Psoas muscle (tissue), 8 donors: ENCODE results near the gene TMEM8B. TPM values are rescaled to one million over a fixed set of nuclear protein-coding genes. Genes with fewer than 3 reads are reported as not detected.

Experiments used
- ATAC-seq, 4 donors: fragments of 200-7000 bp; cut with Tn5 transposase; one replicate each; pipeline ENCODE4 v1.9.1; 2020; ENCODE audit warnings: moderate library complexity in 3 of 4, mild to moderate bottlenecking in 2 of 4
- DNase-seq, 2 donors: peaks; one replicate each; pipeline ENCODE4 v3.0.0-alpha.2; 2020
- H3K27ac ChIP-seq: fragments of 200-600 bp; one replicate; pipeline ENCODE4 v1.8.0; 2022
- H3K27me3 ChIP-seq, 3 donors: fragments of 200-600 bp in 1 of 3; one replicate each; pipeline versions ENCODE4 v1.6.1 to v1.8.0; 2013 to 2022; ENCODE audit warnings: low read length in 2 of 3, mild to moderate bottlenecking in 2 of 3, moderate library complexity in 1 of 3; ENCODE audit not compliant: insufficient read depth in 3 of 3
- H3K36me3 ChIP-seq, 2 donors: fragments of 200-600 bp in 1 of 2; one replicate each; pipeline versions ENCODE4 v1.6.1 to v1.8.0; 2013 to 2022; ENCODE audit warnings: low read depth in 1 of 2, mild to moderate bottlenecking in 1 of 2, moderate library complexity in 1 of 2; ENCODE audit not compliant: insufficient read depth in 1 of 2
- H3K4me1 ChIP-seq: fragments of 200-600 bp; one replicate; pipeline ENCODE4 v1.8.0; 2022
- H3K4me3 ChIP-seq: fragments of 200-600 bp; one replicate; pipeline ENCODE4 v1.8.0; 2022; ENCODE audit warnings: mild to moderate bottlenecking
- H3K9me3 ChIP-seq: fragments of 200-600 bp; one replicate; pipeline ENCODE4 v1.8.0; 2022
- CTCF ChIP-seq: fragments of 200-600 bp; IDR thresholded peaks from one replicate; pipeline ENCODE4 v1.8.0; 2022; ENCODE audit warnings: antibody characterized with exemption
- WGBS, 3 donors: extraction: QIAGEN DNeasy Blood & Tissue Kit; methylation state at CpG; one replicate each; pipeline versions ENCODE4 v1.1.6 to v1.1.7; 2013; 5-methylcytosine and 5-hydroxymethylcytosine counted together
- intact Hi-C, 2 donors: fragments of 100-400 bp; cut with DNase I; formaldehyde crosslinking; loops; one replicate each; pipeline versions ENCODE4 v1.11.0 to v1.14.2; 2022
- polyA plus RNA-seq, 3 donors: library from polyadenylated mRNA; stranded (reverse); fragments of 200-250 nt; gene quantifications; one replicate each; pipeline ENCODE4 v1.2.3, GENCODE V29; 2013
- total RNA-seq, 4 donors: library from RNA; stranded (reverse); fragmentation: NEBNext Ultra II Directional in 2 of 4; extraction: Animal tissue kit (Norgen Biotek cat#: 25700) in 2 of 4; gene quantifications; one replicate each; pipeline versions ENCODE4 v1.2.1 to v1.2.4, GENCODE V29; 2021 to 2023
- donor health status: healthy with polysubstance abuse.
- donor health status: DM: no; HTN: no; CAD: no; lungs with moderate emphysema.
- donor health status: Bipolar disorder and iron deficiency.
- donor health status: healthy.
- donor health status: DM: yes; HTN: yes; CAD: no.
- donor health status: DM: no; HTN: no; CAD: no.
- donor health status: DM: no; HTN: no; CAD: no.
- donor health status: DM: yes; HTN: yes; CAD: no.

The TMEM8B gene
- total and polyA plus RNA-seq, 7 donors = 2.8 to 18.5 (median 8.9) TPM

GRCh38 chr9:35827486-35827885 lies 1.5 kb upstream of the TMEM8B start:
- no peak for ATAC-seq
- no peak for DNase-seq
- Histone ChIP-seq H3K36me3 (no peaks in the 10 kb centered on the region), H3K27ac (no peak overlapping the region), H3K4me1 (peaks cover 26% of the 10 kb centered on the region), H3K4me3 (no peak overlapping the region), H3K9me3 (no peaks in the 10 kb centered on the region), H3K27me3 (no peaks in the 10 kb centered on the region)
- TF ChIP-seq CTCF = no peak
- intact Hi-C loops = loop anchor here (2.0 kb wide), 1 partner anchor 55 kb away; no protein-coding TSS in a partner anchor
- 74 to 90% (median 80%) methylated on average over 3 of the region's 3 CpGs for WGBS, 3 donors

- no peaks in the 10 kb centered on the region for H3K27me3 ChIP-seq
- DNase-seq = no peak
- H3K4me1 ChIP-seq = peaks cover 38% of the 10 kb centered on the region
- H3K27ac ChIP-seq = peak within 1 kb of the TSS; percentile 99
- 2 to 4% (median 3%) methylated on average over 21 of the region's 21 CpGs for WGBS, 3 donors
- no peaks in the 10 kb centered on the region for H3K9me3 ChIP-seq
- no peaks in the 10 kb centered on the region for H3K36me3 ChIP-seq
- no peak for TF ChIP-seq CTCF
- ATAC-seq = peak in 2 of 4 donors; percentile 1 to 4
- intact Hi-C loops = no loop called here
- peak within 1 kb of the TSS; percentile 91 for H3K4me3 ChIP-seq
Observed at GRCh38 chr9:35828716-35829083, 328 bp upstream of the TMEM8B start, which contains the start of gene FAM221B. FAM221B (minus strand) TSS chr9:35828732; CDS start chr9:35826161, 2,571 bp downstream.

- peaks cover 46% of the 10 kb centered on the region for H3K4me1 ChIP-seq
- no peak for TF ChIP-seq CTCF
- DNase-seq (no peak), ATAC-seq (no peak)
- intact Hi-C loops = no loop called here
- H3K27ac ChIP-seq = peak overlapping the region; percentile 99
- no peaks in the 10 kb centered on the region for H3K36me3 ChIP-seq
- WGBS, 3 donors = 10 to 40% (median 23%) methylated on average over 2 of the region's 2 CpGs
- H3K27me3 ChIP-seq = no peaks in the 10 kb centered on the region
- no peaks in the 10 kb centered on the region for H3K9me3 ChIP-seq
- peak overlapping the region; percentile 91 for H3K4me3 ChIP-seq
Observed at GRCh38 chr9:35829764-35830096, 702 bp downstream of the TMEM8B start.

- 63 to 69% (median 69%) methylated on average over 4 of the region's 4 CpGs for WGBS, 3 donors
- peaks cover 58% of the 10 kb centered on the region for H3K4me1 ChIP-seq
- DNase-seq (no peak), ATAC-seq (no peak)
- no peaks in the 10 kb centered on the region for H3K27me3 ChIP-seq
- no peak for TF ChIP-seq CTCF
- H3K4me3 ChIP-seq = peak overlapping the region; percentile 91
- intact Hi-C loops = no loop called here
- H3K27ac ChIP-seq = no peak overlapping the region
- no peaks in the 10 kb centered on the region for H3K36me3 ChIP-seq
- H3K9me3 ChIP-seq = no peaks in the 10 kb centered on the region
Observed at GRCh38 chr9:35831040-35831439, 2.0 kb downstream of the TMEM8B start.

GRCh38 chr9:35832814-35833213 lies 3.8 kb downstream of the TMEM8B start:
- peaks cover 57% of the 10 kb centered on the region for H3K4me1 ChIP-seq
- ATAC-seq = no peak
- no peaks in the 10 kb centered on the region for H3K27me3 ChIP-seq
- no peak overlapping the region for H3K4me3 ChIP-seq
- H3K9me3 ChIP-seq = no peaks in the 10 kb centered on the region
- TF ChIP-seq CTCF = no peak
- no peak for DNase-seq
- 58 to 71% (median 68%) methylated on average over 5 of the region's 5 CpGs for WGBS, 3 donors
- no peaks in the 10 kb centered on the region for H3K36me3 ChIP-seq
- H3K27ac ChIP-seq = peak overlapping the region; percentile 77
- intact Hi-C loops = no loop called here
